C4-2B (cell line): ENCODE data around the gene CYP2W1.
A peak's percentile ranks its signal among the peaks of the same experiment; 100 is the strongest.

Experiments
- H3K27ac ChIP-seq: fragments of 450-650 bp; 2 replicates; pipeline ENCODE4 v1.5.1; 2017
- CTCF ChIP-seq: fragments of 450-650 bp; conservative IDR thresholded peaks from 2 replicates; pipeline ENCODE4 v1.5.1; 2017; ENCODE audit warnings: mild to moderate bottlenecking
- ZFX ChIP-seq: fragments of 450-650 bp; IDR thresholded peaks from 2 replicates; pipeline ENCODE4 v1.6.1; 2017

Gene CYP2W1, protein sequence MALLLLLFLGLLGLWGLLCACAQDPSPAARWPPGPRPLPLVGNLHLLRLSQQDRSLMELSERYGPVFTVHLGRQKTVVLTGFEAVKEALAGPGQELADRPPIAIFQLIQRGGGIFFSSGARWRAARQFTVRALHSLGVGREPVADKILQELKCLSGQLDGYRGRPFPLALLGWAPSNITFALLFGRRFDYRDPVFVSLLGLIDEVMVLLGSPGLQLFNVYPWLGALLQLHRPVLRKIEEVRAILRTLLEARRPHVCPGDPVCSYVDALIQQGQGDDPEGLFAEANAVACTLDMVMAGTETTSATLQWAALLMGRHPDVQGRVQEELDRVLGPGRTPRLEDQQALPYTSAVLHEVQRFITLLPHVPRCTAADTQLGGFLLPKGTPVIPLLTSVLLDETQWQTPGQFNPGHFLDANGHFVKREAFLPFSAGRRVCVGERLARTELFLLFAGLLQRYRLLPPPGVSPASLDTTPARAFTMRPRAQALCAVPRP

GRCh38 chr7:983004-983615 lies at the start of gene CYP2W1:
Gene CYP2W1 (plus strand): TSS chr7:983181. CDS start chr7:983212, 31 bp downstream.
- H3K27ac ChIP-seq: peak within 1 kb of the TSS; percentile 5; the same call in 1 of the 2 replicates
- TF ChIP-seq CTCF: no peak
- no peak for TF ChIP-seq ZFX

DNA sequence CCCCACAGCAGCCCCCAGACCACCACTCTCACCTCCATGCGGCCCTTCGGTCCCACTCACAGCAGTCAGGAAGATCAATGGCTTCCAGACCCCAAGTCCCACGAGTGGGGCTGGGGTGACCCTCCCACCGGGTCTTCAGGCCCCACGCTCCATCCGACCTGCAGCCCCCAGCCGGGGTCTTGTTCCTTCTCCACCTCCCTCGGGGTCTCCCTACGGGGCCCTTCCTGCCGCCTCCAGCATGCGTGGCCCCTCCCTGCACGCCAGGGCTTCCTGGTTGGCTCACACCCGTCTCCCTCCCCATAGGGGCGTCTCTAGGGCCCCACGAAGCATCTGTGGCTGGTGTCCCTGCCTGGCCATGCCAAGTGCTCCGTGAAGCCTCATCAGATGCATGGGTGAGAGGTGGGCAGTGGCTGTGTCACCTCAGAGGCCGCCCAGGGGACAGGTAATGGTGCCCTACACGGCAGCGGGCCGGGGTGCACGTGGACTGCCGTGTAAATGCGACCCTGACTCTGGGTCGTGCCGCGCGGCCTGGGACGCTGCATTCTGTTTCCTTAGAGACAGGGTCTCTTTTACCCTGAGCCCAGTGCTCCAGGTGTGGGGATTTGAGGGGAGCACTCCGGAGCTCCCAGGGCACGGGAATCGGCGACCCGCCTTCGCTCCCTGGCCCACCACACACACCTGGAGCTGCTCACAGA lies 48.4 kb upstream of the CYP2W1 start:
- no peak overlapping the region for H3K27ac ChIP-seq
- TF ChIP-seq ZFX (no peak), CTCF (no peak)

DNA sequence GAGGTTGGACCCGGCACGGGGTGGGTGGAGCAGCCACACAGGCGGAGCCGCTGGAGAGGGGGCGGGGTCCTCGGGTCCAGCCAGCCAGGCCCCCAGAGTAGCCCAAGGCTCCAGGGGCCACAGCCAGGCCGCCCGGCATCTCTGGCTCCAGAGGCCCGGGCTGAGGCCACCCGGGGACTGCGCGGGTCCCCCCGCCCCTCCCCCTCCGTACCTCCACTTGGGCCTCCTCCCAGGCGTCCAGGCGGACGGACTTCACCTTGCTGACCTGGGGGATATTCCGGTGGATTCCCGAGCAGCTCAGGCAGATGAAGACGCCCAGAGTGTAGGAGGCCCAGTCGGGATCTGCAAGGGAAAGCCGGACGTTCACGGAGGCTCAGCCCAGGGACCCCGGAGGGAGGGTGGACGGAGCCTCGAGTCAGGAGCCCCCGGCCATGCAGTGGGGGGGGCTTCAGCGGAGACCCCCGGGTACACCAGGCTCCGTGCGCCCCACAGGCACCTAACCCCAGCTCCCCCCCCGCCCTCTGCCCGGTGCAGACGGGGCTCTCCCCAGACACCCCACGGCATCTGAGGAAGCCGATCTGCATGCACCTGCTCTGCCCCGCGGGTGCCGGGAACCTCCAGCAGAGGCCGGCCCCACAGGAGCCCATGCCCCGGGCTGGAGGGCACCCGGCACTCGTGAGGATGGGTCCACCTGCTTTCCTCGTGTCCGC lies 47.7 kb upstream of the CYP2W1 start:
- TF ChIP-seq CTCF (no peak), ZFX (no peak)
- H3K27ac ChIP-seq: no peak overlapping the region

DNA sequence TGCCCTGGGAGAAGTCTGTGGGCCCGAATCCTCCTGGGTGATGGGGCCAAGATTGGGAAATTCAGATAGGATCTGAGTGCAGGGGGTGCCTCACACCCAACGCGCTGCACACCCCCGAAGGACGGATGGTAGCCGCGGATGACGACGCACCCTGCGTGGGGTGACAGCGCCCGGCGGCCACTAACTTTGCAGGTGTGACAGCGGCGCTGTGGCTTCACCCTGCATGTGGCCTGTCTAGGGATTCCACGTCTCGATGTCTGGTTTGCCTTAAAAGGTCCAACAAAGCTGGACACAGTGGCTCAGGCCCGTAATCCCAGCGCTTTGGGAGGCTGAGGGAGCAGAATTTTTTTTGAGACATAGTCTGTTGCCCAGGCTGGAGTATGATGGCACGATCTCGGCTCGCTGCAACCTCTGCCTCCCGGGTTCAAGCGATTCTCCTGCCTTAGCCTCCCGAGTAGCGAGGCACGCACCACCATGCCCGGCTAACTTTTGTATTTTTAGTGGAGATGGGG lies 47.1 kb upstream of the CYP2W1 start:
- TF ChIP-seq ZFX (no peak), CTCF (no peak)

DNA sequence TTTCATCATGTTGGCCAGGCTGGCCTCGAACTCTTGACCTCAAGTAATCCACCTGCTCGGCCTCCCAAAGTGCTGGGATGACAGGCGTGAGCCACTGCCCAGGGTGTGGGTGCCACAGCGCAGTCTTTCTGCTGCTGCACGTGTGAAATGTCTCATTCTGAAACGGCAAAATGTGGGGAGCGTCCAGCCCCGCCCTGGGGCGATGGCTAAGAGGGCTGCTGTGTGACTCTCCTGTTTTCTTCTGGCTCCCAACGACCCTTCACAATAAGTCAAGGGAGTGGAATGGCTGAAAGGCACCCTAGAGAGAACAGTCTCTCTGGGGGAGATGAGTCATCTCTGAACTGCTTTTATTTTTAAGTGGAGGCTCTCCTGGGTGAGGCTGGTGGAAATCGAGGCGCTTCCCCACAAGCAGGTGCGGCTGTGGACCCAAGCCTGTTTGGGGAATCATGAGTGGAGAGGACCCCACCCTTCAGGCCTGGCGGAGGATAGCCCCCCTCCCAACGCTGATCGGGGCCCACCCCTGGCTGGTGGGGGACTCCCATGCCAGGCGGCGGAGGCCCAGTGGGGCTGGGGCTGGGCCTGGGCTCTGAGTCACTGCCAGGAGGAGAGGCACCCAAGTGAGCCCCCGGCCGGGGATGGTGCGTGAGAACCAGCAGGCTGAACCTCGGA lies 46.5 kb upstream of the CYP2W1 start:
- H3K27ac ChIP-seq: no peak overlapping the region
- TF ChIP-seq ZFX (no peak), CTCF (no peak)

More for the DNA sequence above, 47.1 kb upstream of the CYP2W1 start:
- no peak overlapping the region for H3K27ac ChIP-seq

GRCh38 chr7:937856-938484 lies 45.0 kb upstream of the CYP2W1 start:
- no peak overlapping the region for H3K27ac ChIP-seq
- no peak for TF ChIP-seq CTCF
